Tibial artery (tissue), 4 donors: ENCODE measurements around the gene VEGFA.

Source experiments
- DNase-seq, 2 donors: peaks; one replicate each; pipeline ENCODE4 v3.0.0-alpha.2; 2019
- H3K27ac ChIP-seq, 2 donors: fragments of 200-600 bp; sonication (generic) in 1 of 2; 1 replicate in 1 of 2; 2 replicates in 1 of 2; pipeline ENCODE4 v1.5.1; 2018 to 2019; ENCODE audit warnings: mild to moderate bottlenecking in 1 of 2
- H3K27me3 ChIP-seq, 2 donors: fragments of 200-600 bp; sonication (generic) in 1 of 2; one replicate each; pipeline versions ENCODE4 v1.5.1 to v1.6.0; 2016 to 2019
- H3K36me3 ChIP-seq, 3 donors: fragments of 200-600 bp; sonication (generic) in 2 of 3; one replicate each; pipeline ENCODE4 v1.5.1; 2016 to 2019; ENCODE audit warnings: mild to moderate bottlenecking in 2 of 3
- H3K4me1 ChIP-seq, 4 donors: fragments of 200-600 bp; sonication (generic) in 2 of 4; 1 replicate in 3 of 4; 2 replicates in 1 of 4; pipeline ENCODE4 v1.5.1; 2016 to 2019
- H3K4me3 ChIP-seq, 2 donors: fragments of 200-600 bp; sonication (generic) in 1 of 2; 1 replicate in 1 of 2; 2 replicates in 1 of 2; pipeline ENCODE4 v1.5.1; 2018 to 2019; ENCODE audit warnings: mild to moderate bottlenecking in 2 of 2
- H3K9me3 ChIP-seq, 3 donors: fragments of 200-600 bp; sonication (generic) in 1 of 3; one replicate each; pipeline ENCODE4 v1.5.1; 2016 to 2019
- intact Hi-C: fragments of 100-400 bp; cut with DNase I; formaldehyde crosslinking; loops from one replicate; pipeline ENCODE4 v1.15.0; 2023; ENCODE audit warnings: low total_unique reads
- TF ChIP-seq, protein P1 (sequence below), 2 experiments: fragments of 200-600 bp in 1 of 2; fragments of 450-650 bp in 1 of 2; IDR thresholded peaks; one replicate each; pipeline ENCODE4 v1.5.1; 2017 to 2019; ENCODE audit warnings: antibody characterized with exemption in 2 of 2, mild to moderate bottlenecking in 1 of 2, moderate library complexity in 1 of 2

VEGFA gene

DNA sequence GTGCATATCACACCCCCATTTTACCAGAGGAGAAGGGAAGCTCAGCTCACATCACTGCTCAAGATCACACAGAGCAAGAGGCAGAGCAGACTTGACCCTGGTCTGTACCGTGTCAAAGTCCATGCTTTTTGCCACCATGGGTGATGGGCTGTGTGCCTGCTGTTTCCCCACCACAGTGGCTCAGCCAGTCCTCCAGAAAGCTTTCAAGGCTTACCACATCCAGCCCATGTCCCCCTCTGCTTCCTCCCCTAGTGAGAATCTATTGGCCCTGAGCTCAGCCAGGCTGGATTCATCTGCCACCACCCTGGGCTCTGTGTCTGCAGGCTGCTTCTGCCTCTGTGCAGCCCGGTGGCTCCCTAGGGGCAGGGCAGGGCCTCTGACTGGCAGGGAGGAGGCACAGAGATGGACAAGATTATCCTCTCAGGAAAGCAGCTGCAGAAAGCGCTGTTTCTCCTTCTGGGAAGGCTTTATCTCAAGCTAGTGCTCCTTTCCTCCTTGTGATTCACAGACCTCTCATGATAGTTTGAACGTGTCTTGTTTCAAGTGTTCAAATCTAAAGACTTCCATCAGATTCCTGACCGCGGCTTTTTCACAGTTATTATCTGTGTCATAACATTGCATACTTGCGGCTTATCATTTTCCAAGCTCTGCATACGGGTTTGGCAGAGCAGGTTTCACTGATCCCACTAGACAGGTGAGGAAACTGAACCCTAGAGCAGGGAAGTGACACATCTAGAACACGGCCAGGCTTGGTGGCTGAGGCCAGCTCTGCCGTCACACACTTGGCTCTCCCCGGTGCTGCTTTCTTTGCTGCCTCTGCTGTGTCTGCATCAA, 37.4 kb downstream of the VEGFA start:
- Histone ChIP-seq H3K27ac (no peak overlapping the region), H3K36me3 (no peaks in the 10 kb centered on the region), H3K27me3 (no peaks in the 10 kb centered on the region), H3K4me1 (no peaks in the 10 kb centered on the region), H3K4me3 (no peak overlapping the region), H3K9me3 (no peaks in the 10 kb centered on the region)
- no peak for DNase-seq
- TF ChIP-seq, protein P1, sequence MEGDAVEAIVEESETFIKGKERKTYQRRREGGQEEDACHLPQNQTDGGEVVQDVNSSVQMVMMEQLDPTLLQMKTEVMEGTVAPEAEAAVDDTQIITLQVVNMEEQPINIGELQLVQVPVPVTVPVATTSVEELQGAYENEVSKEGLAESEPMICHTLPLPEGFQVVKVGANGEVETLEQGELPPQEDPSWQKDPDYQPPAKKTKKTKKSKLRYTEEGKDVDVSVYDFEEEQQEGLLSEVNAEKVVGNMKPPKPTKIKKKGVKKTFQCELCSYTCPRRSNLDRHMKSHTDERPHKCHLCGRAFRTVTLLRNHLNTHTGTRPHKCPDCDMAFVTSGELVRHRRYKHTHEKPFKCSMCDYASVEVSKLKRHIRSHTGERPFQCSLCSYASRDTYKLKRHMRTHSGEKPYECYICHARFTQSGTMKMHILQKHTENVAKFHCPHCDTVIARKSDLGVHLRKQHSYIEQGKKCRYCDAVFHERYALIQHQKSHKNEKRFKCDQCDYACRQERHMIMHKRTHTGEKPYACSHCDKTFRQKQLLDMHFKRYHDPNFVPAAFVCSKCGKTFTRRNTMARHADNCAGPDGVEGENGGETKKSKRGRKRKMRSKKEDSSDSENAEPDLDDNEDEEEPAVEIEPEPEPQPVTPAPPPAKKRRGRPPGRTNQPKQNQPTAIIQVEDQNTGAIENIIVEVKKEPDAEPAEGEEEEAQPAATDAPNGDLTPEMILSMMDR (IDR thresholded peaks at IDR 0.05): no peak
- intact Hi-C loops: no loop called here

DNA sequence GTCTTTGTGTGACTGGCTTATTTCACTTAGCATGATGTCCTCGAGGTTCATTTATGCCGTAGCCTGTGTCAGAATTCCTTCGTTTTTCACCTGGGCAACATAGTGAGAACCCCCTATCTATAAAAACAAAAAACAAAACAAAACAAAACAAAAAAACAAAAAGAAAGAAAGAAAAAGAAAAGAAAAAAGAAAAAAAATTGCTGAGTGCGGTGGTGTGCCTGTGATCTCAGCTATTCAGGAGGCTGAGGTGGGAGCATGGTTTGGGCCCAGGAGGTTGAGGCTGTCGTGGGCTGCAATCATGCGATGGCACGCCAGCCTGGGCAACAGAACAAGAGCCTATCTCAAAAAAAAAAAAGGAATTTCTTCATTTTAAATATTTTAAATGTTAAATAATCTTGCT, 38.4 kb downstream of the VEGFA start:
- Histone ChIP-seq H3K4me1 (no peaks in the 10 kb centered on the region), H3K27me3 (no peaks in the 10 kb centered on the region), H3K4me3 (no peak overlapping the region), H3K27ac (no peak overlapping the region), H3K9me3 (no peaks in the 10 kb centered on the region), H3K36me3 (no peaks in the 10 kb centered on the region)
- TF ChIP-seq, protein P1 (IDR thresholded peaks at IDR 0.05): no peak
- no peak for DNase-seq
- intact Hi-C loops: no loop called here

DNA sequence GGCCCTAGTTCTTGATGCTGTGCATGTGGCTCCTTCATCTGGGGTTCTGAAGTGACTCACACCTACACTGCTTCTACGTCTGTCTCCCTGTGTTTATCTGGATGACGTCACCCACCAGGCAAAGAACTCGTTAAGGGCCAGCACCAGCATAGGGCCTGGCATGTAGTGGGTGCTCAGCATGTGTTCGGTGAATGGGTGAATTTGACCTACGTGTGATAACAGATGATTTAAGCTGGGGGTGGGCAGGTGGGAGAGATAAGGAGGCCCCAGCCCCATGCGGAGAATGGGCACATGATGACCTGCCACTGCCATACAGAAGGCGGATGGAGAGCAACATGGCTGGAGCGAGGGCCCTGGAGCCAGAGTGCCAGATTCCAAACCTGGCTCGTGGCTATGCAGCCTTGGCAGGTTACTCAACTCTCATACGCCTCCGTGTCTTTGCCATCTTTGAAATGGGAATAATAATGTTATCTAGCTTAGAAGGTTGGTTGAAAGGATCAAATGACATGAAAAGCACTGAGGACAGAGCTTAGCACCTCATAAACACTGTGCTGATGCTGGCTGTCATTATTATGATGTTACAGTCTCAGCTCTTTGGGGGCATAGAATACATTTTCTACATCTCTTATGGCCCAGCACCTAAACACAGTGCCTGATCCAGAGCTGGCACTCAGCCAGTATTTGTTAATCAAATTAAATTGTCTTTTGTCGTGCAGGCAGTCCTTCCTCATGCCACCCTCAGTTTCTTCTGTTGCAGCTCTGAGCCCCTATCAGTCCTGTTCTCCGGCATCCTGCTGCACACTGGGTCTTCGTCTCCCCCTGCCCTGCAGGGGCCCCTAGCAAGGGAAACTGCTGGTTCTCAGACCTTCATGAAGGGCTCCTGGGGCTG, 39.6 kb downstream of the VEGFA start:
- Histone ChIP-seq H3K4me1 (no peaks in the 10 kb centered on the region), H3K27ac (no peak overlapping the region), H3K4me3 (no peak overlapping the region), H3K9me3 (no peaks in the 10 kb centered on the region), H3K36me3 (no peaks in the 10 kb centered on the region), H3K27me3 (no peaks in the 10 kb centered on the region)
- DNase-seq: no peak
- TF ChIP-seq, protein P1 (IDR thresholded peaks at IDR 0.05): no peak
- intact Hi-C loops: no loop called here

DNA sequence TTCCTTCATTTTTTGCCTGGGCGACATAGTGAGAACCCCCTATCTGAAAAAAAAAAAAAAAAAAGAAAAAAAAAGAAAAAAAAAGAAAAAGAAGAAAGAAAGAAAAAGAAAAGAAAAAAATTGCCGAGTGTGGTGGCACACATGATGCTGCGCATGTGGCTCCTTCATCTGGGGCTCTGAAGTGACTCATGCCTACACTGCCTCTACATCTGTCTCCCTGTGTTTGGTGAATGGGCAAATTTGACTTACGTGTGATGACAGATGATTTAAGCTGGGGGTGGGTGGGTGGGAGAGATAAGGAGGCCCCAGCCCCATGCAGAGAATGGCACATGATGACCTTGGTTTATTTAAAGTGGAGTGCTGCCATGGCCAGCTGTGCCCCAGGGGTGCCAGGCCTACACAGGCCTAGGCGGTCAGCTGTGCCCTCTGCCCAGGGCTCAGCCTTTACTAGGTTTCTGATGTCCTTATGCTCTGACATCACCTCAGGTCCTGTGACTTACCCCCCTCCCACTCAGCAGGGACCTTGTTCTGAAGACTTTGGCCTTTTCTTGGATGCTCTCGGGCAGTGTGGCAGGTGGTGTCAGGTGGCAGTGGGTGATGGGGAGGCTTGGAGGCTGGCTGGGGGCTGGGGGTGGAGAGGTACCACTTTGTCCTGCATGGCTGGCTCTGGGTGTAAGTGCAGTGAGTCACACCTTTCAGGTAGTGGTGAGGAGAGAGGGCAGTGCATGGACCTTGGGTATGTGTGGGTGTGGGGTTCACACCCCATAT, 41.1 kb downstream of the VEGFA start:
- TF ChIP-seq, protein P1 (IDR thresholded peaks at IDR 0.05): no peak
- H3K27ac ChIP-seq: no peak overlapping the region
- no peak for DNase-seq
- H3K4me1 ChIP-seq: no peaks in the 10 kb centered on the region
- intact Hi-C loops: no loop called here
- H3K4me3 ChIP-seq: no peak overlapping the region
- no peaks in the 10 kb centered on the region for H3K9me3 ChIP-seq
- peaks cover 0 to 4% of the 10 kb centered on the region in 2 donors for H3K27me3 ChIP-seq
- H3K36me3 ChIP-seq: no peaks in the 10 kb centered on the region

DNA sequence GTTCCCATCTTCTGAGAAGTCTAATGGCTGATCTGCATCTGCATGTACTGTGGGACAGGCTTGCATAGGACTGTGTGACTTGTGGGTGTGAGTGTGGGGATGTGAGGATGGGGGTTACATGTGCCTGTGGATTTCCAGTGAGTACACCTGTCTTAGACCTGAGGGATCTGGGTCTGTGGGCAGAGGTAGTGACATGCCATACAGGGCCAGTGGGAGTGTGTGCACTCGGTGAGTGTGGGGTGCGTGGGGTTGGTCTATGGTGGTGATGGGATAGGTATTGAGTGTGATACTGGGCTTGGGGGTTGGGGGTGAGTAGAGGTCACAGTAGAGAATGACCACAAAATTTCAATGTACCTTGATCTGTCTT, 41.7 kb downstream of the VEGFA start:
- Histone ChIP-seq H3K4me1 (no peaks in the 10 kb centered on the region), H3K27ac (no peak overlapping the region), H3K27me3 (peaks cover 0 to 4% of the 10 kb centered on the region in 2 donors), H3K9me3 (no peaks in the 10 kb centered on the region), H3K4me3 (no peak overlapping the region), H3K36me3 (no peaks in the 10 kb centered on the region)
- intact Hi-C loops: no loop called here
- no peak for DNase-seq
- TF ChIP-seq, protein P1 (IDR thresholded peaks at IDR 0.05): no peak
